Measurements from ENCODE around the gene UPK1A. TPM values are rescaled to one million over a fixed set of nuclear protein-coding genes. Genes with fewer than 3 reads are reported as not detected.

UPK1A gene
- 1 to 10 TPM; 1.8 to 2.2 TPM for total RNA-seq

DNA sequence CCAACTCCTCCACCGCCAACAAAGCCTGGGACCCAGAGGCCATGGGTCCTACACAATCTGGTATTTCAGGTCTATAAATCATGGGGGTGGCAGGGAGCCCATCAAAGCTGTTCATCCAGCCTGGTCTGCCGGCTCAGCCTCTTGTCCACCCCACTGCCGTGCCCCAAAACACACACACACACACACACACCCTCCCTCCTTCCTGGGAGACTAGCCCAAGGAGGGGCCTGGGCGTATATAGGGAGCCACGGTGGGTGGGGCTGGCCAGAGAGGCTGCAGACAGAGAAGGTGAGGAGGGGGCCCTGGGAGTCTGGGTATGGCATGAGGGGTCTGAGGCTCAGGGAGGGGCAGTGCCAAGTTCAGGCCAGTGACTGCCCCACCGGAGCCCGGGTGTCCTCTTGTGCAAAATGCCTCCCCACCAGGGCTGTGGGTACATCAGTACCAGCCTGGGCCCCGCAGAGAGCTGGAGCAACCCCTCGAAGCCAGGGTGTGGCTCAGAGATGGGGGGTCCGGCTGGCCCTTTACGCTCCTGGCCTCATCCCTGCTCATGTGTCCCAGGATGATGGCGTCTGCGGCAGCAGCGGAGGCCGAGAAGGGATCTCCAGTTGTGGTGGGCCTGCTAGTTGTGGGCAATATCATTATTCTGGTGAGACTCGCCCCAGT is at the start of gene UPK1A:
TSS of gene UPK1A (plus strand) at position 267 of the 663 bp plus-strand sequence. CDS start at position 563, 296 bp downstream.
- Mint-ChIP-seq H3K27me3 (peaks cover 10% of the 10 kb centered on the region), H3K27ac (no peak within 1 kb of the TSS), H3K9me3 (no peaks in the 10 kb centered on the region), H3K36me3 (ENCODE audit: low read depth) (peaks cover 8% of the 10 kb centered on the region), H3K4me1 (ENCODE audit: low read depth) (no peaks in the 10 kb centered on the region), H3K4me3 (no peak within 1 kb of the TSS)
- DNase-seq: no peak
- intact Hi-C loops (cut with micrococcal nuclease): no loop called here
- TF ChIP-seq, protein P1, sequence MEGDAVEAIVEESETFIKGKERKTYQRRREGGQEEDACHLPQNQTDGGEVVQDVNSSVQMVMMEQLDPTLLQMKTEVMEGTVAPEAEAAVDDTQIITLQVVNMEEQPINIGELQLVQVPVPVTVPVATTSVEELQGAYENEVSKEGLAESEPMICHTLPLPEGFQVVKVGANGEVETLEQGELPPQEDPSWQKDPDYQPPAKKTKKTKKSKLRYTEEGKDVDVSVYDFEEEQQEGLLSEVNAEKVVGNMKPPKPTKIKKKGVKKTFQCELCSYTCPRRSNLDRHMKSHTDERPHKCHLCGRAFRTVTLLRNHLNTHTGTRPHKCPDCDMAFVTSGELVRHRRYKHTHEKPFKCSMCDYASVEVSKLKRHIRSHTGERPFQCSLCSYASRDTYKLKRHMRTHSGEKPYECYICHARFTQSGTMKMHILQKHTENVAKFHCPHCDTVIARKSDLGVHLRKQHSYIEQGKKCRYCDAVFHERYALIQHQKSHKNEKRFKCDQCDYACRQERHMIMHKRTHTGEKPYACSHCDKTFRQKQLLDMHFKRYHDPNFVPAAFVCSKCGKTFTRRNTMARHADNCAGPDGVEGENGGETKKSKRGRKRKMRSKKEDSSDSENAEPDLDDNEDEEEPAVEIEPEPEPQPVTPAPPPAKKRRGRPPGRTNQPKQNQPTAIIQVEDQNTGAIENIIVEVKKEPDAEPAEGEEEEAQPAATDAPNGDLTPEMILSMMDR (IDR thresholded peaks at IDR 0.05): no peak
- ChIA-PET POLR2A (no interaction called here), CTCF (interaction anchor here (0.6 kb wide), 1 partner anchor 153 kb away, joined by 4 read pairs; no protein-coding TSS in a partner anchor)
- no peak for ATAC-seq

DNA sequence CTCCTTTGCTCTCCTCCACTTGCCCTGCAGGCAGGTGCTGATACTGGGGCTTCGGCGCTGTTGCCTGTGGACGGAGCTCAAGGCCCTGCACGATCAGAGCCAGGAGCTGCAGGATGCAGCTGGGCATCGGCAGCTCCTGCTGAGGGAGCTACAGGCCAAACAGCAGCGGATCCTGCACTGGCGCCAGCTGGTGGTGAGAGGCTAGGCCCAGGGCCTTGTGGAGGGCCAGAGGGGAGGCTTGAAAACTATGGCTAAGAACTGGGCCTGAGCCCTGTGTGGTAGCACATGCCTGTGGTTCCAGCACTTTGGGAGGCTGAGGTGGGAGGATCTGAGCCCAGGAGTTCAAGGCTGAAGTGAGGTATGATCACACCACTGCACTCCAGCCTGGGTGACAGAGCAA is 47.5 kb upstream of the UPK1A start:
- POLR2A ChIA-PET: interaction anchor here (0.6 kb wide), 1 partner anchor 22 kb away, joined by 3 read pairs; no protein-coding TSS in a partner anchor
- intact Hi-C loops (cut with micrococcal nuclease): no loop called here
- H3K27ac Mint-ChIP-seq: no peak overlapping the region
- H3K4me1 Mint-ChIP-seq (ENCODE audit: low read depth): peaks cover 2% of the 10 kb centered on the region
- H3K36me3 Mint-ChIP-seq (ENCODE audit: low read depth): peaks cover 18% of the 10 kb centered on the region
- DNase-seq (no peak), ATAC-seq (no peak)
- H3K4me3 Mint-ChIP-seq: no peak overlapping the region
- H3K9me3 Mint-ChIP-seq: no peaks in the 10 kb centered on the region
- CTCF ChIA-PET: interaction anchor here (1.7 kb wide), 1 partner anchor 70 kb away, joined by 4 read pairs; no protein-coding TSS in a partner anchor
- H3K27me3 Mint-ChIP-seq: no peaks in the 10 kb centered on the region
- TF ChIP-seq, protein P1 (IDR thresholded peaks at IDR 0.05): no peak

DNA sequence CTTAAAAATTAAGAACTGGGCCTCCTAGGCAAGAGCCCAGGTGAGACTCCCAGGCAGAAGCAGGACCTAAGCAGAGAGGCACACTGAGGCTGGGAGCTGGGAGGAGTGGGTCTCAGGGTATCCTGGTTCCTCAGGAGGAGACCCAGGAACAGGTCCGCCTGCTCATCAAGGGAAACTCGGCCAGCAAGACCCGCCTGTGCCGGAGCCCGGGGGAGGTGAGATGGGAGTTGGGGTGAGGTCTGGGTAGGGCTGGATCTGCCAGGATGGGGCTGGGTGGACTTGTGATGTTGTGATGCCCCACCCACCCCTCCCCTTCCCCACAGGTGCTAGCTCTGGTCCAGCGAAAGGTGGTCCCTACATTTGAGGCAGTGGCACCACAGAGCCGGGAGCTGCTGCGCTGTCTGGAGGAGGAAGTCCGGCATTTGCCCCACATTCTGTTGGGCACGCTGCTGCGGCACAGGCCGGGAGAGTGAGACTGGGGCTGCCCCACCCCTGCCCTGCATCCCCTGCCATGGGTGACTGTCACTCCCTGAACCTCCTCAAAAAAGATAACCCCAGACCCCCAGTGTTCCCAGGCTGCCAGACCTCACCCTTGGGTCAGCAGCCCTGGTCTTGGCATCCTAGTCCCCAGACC is 46.9 kb upstream of the UPK1A start:
- no peak for ATAC-seq
- TF ChIP-seq, protein P1 (IDR thresholded peaks at IDR 0.05): no peak
- Mint-ChIP-seq H3K36me3 (ENCODE audit: low read depth) (peaks cover 18% of the 10 kb centered on the region), H3K4me1 (ENCODE audit: low read depth) (no peaks in the 10 kb centered on the region), H3K27ac (no peak overlapping the region), H3K9me3 (no peaks in the 10 kb centered on the region), H3K4me3 (no peak overlapping the region), H3K27me3 (no peaks in the 10 kb centered on the region)
- ChIA-PET CTCF (interaction anchor here (1.7 kb wide), 1 partner anchor 71 kb away, joined by 4 read pairs; no protein-coding TSS in a partner anchor), POLR2A (interaction anchor here (0.6 kb wide), 1 partner anchor 21 kb away, joined by 3 read pairs; no protein-coding TSS in a partner anchor)
- no peak for DNase-seq
- intact Hi-C loops (cut with micrococcal nuclease): no loop called here

DNA sequence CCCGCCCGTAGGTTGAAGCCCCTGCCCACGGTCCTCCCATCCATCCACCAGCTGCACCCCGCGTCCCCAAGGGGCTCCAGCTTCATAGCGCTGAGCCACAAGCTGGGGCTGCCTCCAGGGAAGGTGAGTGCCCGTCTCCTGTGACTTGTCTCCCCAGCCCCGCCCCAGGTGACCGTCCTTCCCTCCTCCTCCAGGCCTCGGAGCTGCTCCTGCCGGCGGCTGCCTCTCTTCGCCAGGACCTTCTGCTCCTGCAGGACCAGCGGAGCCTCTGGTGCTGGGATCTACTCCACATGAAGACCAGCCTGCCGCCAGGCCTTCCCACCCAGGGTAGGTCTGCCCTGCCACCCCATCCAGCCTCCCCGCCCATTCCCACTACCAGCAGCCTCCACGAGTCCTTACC is 46.3 kb upstream of the UPK1A start:
- POLR2A ChIA-PET: no interaction called here
- Mint-ChIP-seq H3K27ac (no peak overlapping the region), H3K4me1 (ENCODE audit: low read depth) (no peaks in the 10 kb centered on the region), H3K4me3 (no peak overlapping the region), H3K9me3 (no peaks in the 10 kb centered on the region), H3K36me3 (ENCODE audit: low read depth) (peaks cover 18% of the 10 kb centered on the region), H3K27me3 (no peaks in the 10 kb centered on the region)
- TF ChIP-seq, protein P1 (IDR thresholded peaks at IDR 0.05): no peak
- ATAC-seq (no peak), DNase-seq (no peak)
- CTCF ChIA-PET: no interaction called here
- intact Hi-C loops (cut with micrococcal nuclease): no loop called here

DNA sequence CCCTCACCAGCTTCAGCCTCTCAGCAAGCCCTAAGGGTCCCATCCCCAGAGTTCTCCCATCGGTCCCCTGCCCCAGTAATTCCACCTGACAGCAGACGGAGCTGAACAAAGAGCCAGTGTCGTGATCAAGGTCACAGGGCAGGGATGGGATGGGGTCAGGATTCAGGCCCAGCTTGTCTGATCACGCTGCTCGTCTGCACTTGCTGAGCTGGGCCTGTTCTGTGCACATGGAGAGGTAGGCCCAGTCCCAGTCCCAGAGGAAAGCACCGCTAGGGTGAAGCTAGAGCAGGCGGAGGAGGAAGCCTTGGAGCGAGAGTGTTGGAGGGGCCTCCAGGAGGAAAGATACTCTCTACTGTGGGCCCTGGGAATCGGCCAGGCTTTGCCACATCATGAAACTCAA is 44.6 kb upstream of the UPK1A start:
- Mint-ChIP-seq H3K4me3 (no peak overlapping the region), H3K27ac (no peak overlapping the region), H3K27me3 (no peaks in the 10 kb centered on the region), H3K9me3 (no peaks in the 10 kb centered on the region), H3K4me1 (ENCODE audit: low read depth) (no peaks in the 10 kb centered on the region), H3K36me3 (ENCODE audit: low read depth) (peaks cover 11% of the 10 kb centered on the region)
- ChIA-PET POLR2A (interaction anchor here (2.5 kb wide), 1 partner anchor 9 kb away, joined by 11 read pairs; the partner anchor contains the start of gene HAUS5), CTCF (no interaction called here)
- DNase-seq: no peak
- TF ChIP-seq, protein P1 (IDR thresholded peaks at IDR 0.05): no peak
- intact Hi-C loops (cut with micrococcal nuclease): no loop called here
- no peak for ATAC-seq
